A549 (cell line): ENCODE measurements around the gene ADCYAP1R1.

Experiments
- EHMT2 ChIP-seq: fragments of 200-600 bp; sonication (generic); IDR thresholded peaks from 2 replicates; pipeline ENCODE4 v1.6.1; 2016; ENCODE audit warnings: antibody characterized with exemption, low read depth, mild to moderate bottlenecking, moderate library complexity
- EP300 ChIP-seq, 2 experiments: fragments of >200 bp; sonication (Bioruptor Twin); formaldehyde crosslinking; IDR thresholded peaks; 2 replicates in 1 of 2; 3 replicates in 1 of 2; pipeline ENCODE4 v1.6.1; 2016 to 2017
- ESRRA ChIP-seq: fragments of 150-350 bp; IDR thresholded peaks from 2 replicates; pipeline ENCODE4 v1.6.1; 2014; ENCODE audit warnings: mild to moderate bottlenecking, low read length, borderline replicate concordance
- HOXB13 ChIP-seq: fragments of 250-450 bp; sonication (Bioruptor Pico); IDR thresholded peaks from 2 replicates; pipeline ENCODE4 v1.5.0; 2020; ENCODE audit warnings: low read depth, mild to moderate bottlenecking, moderate library complexity
- JUN ChIP-seq, 2 experiments: fragments of >200 bp; sonication (Bioruptor Twin); formaldehyde crosslinking; IDR thresholded peaks; 2 replicates in 1 of 2; 3 replicates in 1 of 2; pipeline ENCODE4 v1.6.1; 2016 to 2017
- MAX ChIP-seq: IDR thresholded peaks from 2 replicates; pipeline ENCODE4 v1.6.1; 2012
- POLR2A ChIP-seq: IDR thresholded peaks from 2 replicates; pipeline ENCODE4 v1.6.1; 2012; ENCODE audit warnings: mild to moderate bottlenecking, low read length
- ZFP36 ChIP-seq: fragments of 450-650 bp; IDR thresholded peaks from 2 replicates; pipeline ENCODE4 v1.6.1; 2014; ENCODE audit warnings: borderline replicate concordance; ENCODE audit not compliant: partially characterized antibody
- TF ChIP-seq, protein P1 (sequence below): fragments of 200-600 bp; sonication (generic); IDR thresholded peaks from 2 replicates; pipeline ENCODE4 v1.6.1; 2016; ENCODE audit warnings: antibody characterized with exemption, mild to moderate bottlenecking, moderate library complexity
- TF ChIP-seq, protein P2 (sequence below): fragments of >200 bp; sonication (Bioruptor Twin); formaldehyde crosslinking; IDR thresholded peaks from 3 replicates; pipeline ENCODE4 v1.5.1; 2016

GRCh38 chr7:31114593-31115343 lies 62.7 kb downstream of the ADCYAP1R1 start:
- TF ChIP-seq MAX (no peak), ZFP36 (no peak), POLR2A (no peak), EP300 (IDR thresholded peaks at IDR 0.05) (no peak), ESRRA (no peak), EHMT2 (peak; percentile 98), JUN (IDR thresholded peaks at IDR 0.05) (no peak), HOXB13 (CRISPR knock-in tag) (0 out of 2 replicates have a peak, but pooled peaks have one; percentile 47)
- TF ChIP-seq, protein P1, sequence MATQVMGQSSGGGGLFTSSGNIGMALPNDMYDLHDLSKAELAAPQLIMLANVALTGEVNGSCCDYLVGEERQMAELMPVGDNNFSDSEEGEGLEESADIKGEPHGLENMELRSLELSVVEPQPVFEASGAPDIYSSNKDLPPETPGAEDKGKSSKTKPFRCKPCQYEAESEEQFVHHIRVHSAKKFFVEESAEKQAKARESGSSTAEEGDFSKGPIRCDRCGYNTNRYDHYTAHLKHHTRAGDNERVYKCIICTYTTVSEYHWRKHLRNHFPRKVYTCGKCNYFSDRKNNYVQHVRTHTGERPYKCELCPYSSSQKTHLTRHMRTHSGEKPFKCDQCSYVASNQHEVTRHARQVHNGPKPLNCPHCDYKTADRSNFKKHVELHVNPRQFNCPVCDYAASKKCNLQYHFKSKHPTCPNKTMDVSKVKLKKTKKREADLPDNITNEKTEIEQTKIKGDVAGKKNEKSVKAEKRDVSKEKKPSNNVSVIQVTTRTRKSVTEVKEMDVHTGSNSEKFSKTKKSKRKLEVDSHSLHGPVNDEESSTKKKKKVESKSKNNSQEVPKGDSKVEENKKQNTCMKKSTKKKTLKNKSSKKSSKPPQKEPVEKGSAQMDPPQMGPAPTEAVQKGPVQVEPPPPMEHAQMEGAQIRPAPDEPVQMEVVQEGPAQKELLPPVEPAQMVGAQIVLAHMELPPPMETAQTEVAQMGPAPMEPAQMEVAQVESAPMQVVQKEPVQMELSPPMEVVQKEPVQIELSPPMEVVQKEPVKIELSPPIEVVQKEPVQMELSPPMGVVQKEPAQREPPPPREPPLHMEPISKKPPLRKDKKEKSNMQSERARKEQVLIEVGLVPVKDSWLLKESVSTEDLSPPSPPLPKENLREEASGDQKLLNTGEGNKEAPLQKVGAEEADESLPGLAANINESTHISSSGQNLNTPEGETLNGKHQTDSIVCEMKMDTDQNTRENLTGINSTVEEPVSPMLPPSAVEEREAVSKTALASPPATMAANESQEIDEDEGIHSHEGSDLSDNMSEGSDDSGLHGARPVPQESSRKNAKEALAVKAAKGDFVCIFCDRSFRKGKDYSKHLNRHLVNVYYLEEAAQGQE = peak; percentile 97
- TF ChIP-seq, protein P2, sequence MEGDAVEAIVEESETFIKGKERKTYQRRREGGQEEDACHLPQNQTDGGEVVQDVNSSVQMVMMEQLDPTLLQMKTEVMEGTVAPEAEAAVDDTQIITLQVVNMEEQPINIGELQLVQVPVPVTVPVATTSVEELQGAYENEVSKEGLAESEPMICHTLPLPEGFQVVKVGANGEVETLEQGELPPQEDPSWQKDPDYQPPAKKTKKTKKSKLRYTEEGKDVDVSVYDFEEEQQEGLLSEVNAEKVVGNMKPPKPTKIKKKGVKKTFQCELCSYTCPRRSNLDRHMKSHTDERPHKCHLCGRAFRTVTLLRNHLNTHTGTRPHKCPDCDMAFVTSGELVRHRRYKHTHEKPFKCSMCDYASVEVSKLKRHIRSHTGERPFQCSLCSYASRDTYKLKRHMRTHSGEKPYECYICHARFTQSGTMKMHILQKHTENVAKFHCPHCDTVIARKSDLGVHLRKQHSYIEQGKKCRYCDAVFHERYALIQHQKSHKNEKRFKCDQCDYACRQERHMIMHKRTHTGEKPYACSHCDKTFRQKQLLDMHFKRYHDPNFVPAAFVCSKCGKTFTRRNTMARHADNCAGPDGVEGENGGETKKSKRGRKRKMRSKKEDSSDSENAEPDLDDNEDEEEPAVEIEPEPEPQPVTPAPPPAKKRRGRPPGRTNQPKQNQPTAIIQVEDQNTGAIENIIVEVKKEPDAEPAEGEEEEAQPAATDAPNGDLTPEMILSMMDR = no peak
